ENCODE measurements around the gene NFASC. TPM values are rescaled to one million over a fixed set of nuclear protein-coding genes. Genes with fewer than 3 reads are reported as not detected.

The NFASC gene
- total RNA-seq, 2 experiments from 2014 or later = not detected

DNA sequence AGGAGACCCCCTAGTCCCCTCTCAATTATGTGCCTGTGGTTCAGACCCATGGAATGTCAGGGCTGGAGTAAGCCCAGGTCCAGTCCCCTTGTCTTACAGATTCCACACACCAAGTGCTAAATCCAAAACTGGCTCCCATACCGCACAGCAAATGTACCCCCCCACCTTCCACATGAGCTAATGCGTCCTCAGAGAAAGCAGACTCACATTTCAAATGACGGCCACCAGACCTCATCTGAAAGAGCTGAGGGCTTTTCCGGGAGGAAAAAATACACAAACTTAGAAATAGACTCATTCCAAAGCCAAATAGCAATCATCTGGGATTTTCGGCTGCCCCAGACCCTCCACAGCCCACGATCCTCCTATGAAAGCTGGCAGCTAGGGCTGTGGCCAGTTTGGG, 159.6 kb downstream of the NFASC start:
- Histone ChIP-seq H4K20me1 (ENCODE audit: insufficient read depth, low read length) (no peaks in the 10 kb centered on the region), H3K79me2 (ENCODE audit: insufficient read depth, low read depth, low read length) (no peaks in the 10 kb centered on the region), H3K27ac (ENCODE audit: low read depth, low read length, poor library complexity, severe bottlenecking) (no peak overlapping the region), H3K9me2 (ENCODE audit: insufficient read depth, low read length) (no peaks in the 10 kb centered on the region), H2AFZ (ENCODE audit: low read length) (no peak overlapping the region), H3K36me3 (ENCODE audit: insufficient read depth, low read length) (no peaks in the 10 kb centered on the region), H3K9me3 (ENCODE audit: low read length) (no peaks in the 10 kb centered on the region), H3K4me3 (ENCODE audit: low read depth, low read length, poor library complexity, severe bottlenecking) (no peak overlapping the region), H3K4me2 (ENCODE audit: low read length) (no peak overlapping the region), H3K4me1 (ENCODE audit: insufficient read depth, low read length, poor library complexity, severe bottlenecking) (no peaks in the 10 kb centered on the region)
- intact Hi-C loops (cut with micrococcal nuclease; ENCODE audit: unreplicated experiment) = no loop called here
- BruUV-seq (replicated peaks) = no TSS peak
- POLR2A ChIA-PET = no interaction called here
- TF ChIP-seq EZH2phosphoT487 (IDR thresholded peaks at IDR 0.05; ENCODE audit: borderline replicate concordance, low read depth, low read length) = no peak
- TF ChIP-seq, protein P1, sequence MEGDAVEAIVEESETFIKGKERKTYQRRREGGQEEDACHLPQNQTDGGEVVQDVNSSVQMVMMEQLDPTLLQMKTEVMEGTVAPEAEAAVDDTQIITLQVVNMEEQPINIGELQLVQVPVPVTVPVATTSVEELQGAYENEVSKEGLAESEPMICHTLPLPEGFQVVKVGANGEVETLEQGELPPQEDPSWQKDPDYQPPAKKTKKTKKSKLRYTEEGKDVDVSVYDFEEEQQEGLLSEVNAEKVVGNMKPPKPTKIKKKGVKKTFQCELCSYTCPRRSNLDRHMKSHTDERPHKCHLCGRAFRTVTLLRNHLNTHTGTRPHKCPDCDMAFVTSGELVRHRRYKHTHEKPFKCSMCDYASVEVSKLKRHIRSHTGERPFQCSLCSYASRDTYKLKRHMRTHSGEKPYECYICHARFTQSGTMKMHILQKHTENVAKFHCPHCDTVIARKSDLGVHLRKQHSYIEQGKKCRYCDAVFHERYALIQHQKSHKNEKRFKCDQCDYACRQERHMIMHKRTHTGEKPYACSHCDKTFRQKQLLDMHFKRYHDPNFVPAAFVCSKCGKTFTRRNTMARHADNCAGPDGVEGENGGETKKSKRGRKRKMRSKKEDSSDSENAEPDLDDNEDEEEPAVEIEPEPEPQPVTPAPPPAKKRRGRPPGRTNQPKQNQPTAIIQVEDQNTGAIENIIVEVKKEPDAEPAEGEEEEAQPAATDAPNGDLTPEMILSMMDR (conservative IDR thresholded peaks at IDR 0.05; ENCODE audit: low read length) = no peak
- DNase-seq (ENCODE audit: low spot score) = no peak
- CTCF ChIA-PET (ENCODE audit: unreplicated experiment) = no interaction called here

DNA sequence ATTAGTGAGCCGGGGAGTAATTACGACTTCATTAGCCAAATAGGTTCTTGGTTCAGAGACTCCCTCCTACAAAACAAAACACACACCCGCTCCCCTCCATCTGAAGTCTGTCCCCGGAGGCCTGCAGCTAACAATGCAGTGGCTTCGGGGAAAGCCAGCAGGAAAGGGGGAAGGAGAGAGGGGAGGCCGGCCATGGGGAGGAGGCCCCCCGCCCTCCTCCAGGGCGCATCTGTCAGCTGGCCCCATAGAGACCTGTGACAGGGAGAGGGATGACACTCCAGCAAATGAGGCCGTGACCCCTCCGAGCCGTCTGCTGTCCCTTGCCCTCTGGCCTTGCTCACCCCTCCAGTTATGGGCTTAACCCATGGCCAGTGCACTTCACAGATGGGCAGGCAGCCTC, 160.2 kb downstream of the NFASC start:
- Histone ChIP-seq H3K4me3 (ENCODE audit: low read depth, low read length, poor library complexity, severe bottlenecking) (no peak overlapping the region), H3K9me2 (ENCODE audit: insufficient read depth, low read length) (no peaks in the 10 kb centered on the region), H4K20me1 (ENCODE audit: insufficient read depth, low read length) (no peaks in the 10 kb centered on the region), H3K79me2 (ENCODE audit: insufficient read depth, low read depth, low read length) (no peaks in the 10 kb centered on the region), H3K4me1 (ENCODE audit: insufficient read depth, low read length, poor library complexity, severe bottlenecking) (no peaks in the 10 kb centered on the region), H3K27ac (ENCODE audit: low read depth, low read length, poor library complexity, severe bottlenecking) (no peak overlapping the region), H3K4me2 (ENCODE audit: low read length) (no peak overlapping the region), H2AFZ (ENCODE audit: low read length) (no peak overlapping the region), H3K9me3 (ENCODE audit: low read length) (no peaks in the 10 kb centered on the region), H3K36me3 (ENCODE audit: insufficient read depth, low read length) (no peaks in the 10 kb centered on the region)
- ChIA-PET POLR2A (interaction anchor here (0.6 kb wide), 1 partner anchor 446 kb away, joined by 5 read pairs; no protein-coding TSS in a partner anchor), CTCF (ENCODE audit: unreplicated experiment) (no interaction called here)
- BruUV-seq (replicated peaks) = no TSS peak
- no peak for DNase-seq (ENCODE audit: low spot score)
- TF ChIP-seq, protein P1 (conservative IDR thresholded peaks at IDR 0.05; ENCODE audit: low read length) = no peak
- no peak for TF ChIP-seq EZH2phosphoT487 (IDR thresholded peaks at IDR 0.05; ENCODE audit: borderline replicate concordance, low read depth, low read length)
- intact Hi-C loops (cut with micrococcal nuclease; ENCODE audit: unreplicated experiment) = no loop called here

DNA sequence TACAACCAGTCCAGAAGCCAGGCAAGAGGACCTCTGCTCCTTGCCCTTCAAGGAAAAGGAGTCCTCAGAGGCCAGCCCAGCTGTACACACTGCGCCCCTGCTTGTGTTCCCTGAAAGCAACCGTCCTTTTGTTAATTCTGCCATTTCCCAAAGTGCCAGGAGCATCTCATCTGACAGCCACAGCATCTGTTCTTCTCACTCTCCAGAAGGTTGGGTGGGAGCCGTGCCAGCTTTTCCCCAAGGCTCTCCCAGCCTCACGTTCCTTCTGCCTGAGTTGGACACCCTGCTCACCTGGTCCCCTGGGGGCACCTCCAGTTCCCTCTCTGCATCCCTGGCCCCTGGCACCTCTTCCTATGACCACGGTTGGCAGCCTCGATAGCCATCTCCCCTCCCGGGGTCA, 161.8 kb downstream of the NFASC start:
- no peak for DNase-seq (ENCODE audit: low spot score)
- intact Hi-C loops (cut with micrococcal nuclease; ENCODE audit: unreplicated experiment) = no loop called here
- CTCF ChIA-PET (ENCODE audit: unreplicated experiment) = no interaction called here
- POLR2A ChIA-PET = interaction anchor here (0.5 kb wide), 1 partner anchor 9 kb away, joined by 8 read pairs; no protein-coding TSS in a partner anchor
- no peaks in the 10 kb centered on the region for H3K36me3 ChIP-seq (ENCODE audit: insufficient read depth, low read length)
- no peaks in the 10 kb centered on the region for H3K9me3 ChIP-seq (ENCODE audit: low read length)
- H3K4me1 ChIP-seq (ENCODE audit: insufficient read depth, low read length, poor library complexity, severe bottlenecking) = no peaks in the 10 kb centered on the region
- TF ChIP-seq, protein P1 (conservative IDR thresholded peaks at IDR 0.05; ENCODE audit: low read length) = no peak
- no peak for TF ChIP-seq EZH2phosphoT487 (IDR thresholded peaks at IDR 0.05; ENCODE audit: borderline replicate concordance, low read depth, low read length)
- no peak overlapping the region for H3K4me3 ChIP-seq (ENCODE audit: low read depth, low read length, poor library complexity, severe bottlenecking)
- no peaks in the 10 kb centered on the region for H3K79me2 ChIP-seq (ENCODE audit: insufficient read depth, low read depth, low read length)
- H3K4me2 ChIP-seq (ENCODE audit: low read length) = no peak overlapping the region
- no TSS peak for BruUV-seq (replicated peaks)
- H3K27ac ChIP-seq (ENCODE audit: low read depth, low read length, poor library complexity, severe bottlenecking) = no peak overlapping the region
- H2AFZ ChIP-seq (ENCODE audit: low read length) = no peak overlapping the region
- H3K9me2 ChIP-seq (ENCODE audit: insufficient read depth, low read length) = no peaks in the 10 kb centered on the region
- no peaks in the 10 kb centered on the region for H4K20me1 ChIP-seq (ENCODE audit: insufficient read depth, low read length)
